HG02970 (cell line): Measurements from ENCODE around the gene NOVA1.
"Not testable (repeated sequence)": the region's sequence is repeated elsewhere in the genome, so short reads cannot be mapped to it uniquely, and the experiment has no call there.

ENCODE experiments used
- ATAC-seq: cut with Tn5 transposase; IDR thresholded peaks from one replicate; pipeline ENCODE4 v1.9.1; 2021; ENCODE audit warnings: mild to moderate bottlenecking, moderate library complexity, moderate number of reproducible peaks; ENCODE audit not compliant: unreplicated experiment, low FRiP score

NOVA1 gene

DNA sequence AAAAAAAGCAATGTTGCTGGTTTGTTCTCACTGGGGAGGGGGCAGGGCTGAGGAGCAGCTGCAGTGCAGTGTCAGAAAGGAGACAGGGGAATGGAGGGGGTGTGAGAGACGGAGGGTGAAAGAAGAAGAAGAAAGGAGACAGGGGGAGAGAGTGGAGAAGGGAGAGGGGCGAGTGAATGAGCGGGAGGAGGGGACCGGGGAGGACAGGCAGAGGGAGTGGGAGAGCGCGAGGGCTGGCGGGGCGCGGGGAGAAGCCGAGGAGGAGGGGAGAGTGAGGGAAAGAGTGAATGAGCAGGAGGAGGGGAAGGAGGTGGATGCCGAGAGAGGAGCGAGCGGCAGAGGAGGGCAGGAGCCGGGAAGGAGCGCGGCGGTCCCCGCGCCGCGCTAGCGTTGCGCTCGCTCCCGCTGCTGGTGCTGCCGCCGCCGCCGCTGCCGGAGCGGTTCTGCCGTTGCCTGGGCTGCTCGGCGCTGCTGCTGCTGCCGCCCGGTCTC lies at the start of gene NOVA1:
TSS of gene NOVA1 (minus strand) at position 445 of the 492 bp plus-strand sequence. CDS start 597 bp downstream, outside the sequence.
- ATAC-seq: no peak

DNA sequence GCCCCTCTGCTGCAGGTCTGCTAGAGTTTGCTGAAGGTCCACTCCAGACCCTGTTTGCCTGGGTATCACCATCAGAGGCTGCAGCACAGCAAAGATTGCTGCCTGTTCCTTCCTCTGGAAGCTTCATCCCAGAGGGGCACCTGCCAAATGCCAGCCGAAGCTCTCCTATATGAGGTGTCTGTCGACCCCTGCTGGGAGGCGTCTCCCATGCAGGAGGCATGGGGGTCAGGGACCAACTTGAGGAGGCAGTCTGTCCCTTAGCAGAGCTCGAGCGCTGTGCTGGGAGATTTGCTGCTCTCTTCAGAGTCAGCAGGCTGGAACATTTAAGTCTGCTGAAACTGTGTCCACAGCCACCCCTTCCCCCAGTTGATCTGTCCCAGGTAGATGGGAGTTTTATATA lies 47.2 kb upstream of the NOVA1 start:
- ATAC-seq: not testable (repeated sequence)

DNA sequence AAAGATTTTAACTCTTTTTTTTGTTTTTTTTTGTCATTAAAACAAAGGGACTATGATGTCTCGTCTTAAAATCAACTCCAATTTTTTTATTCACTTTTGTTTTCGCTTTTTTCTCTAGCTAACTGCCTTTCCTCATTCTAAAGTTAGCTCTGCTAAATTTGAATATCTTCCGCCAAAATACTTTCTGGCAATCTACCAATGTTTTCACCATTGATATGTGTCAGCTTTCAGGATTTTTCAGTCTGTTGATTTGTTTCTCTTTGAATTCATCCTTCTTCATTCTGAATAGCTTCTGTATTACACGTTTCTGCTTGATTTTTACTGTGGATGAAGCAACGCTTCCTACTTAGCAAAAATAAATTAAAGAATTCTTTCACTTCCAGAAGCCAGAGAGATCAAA lies 38.7 kb upstream of the NOVA1 start:
- ATAC-seq: no peak

- not testable (repeated sequence) for ATAC-seq
These were observed 37.1 kb upstream of the NOVA1 start for GRCh38 chr14:26634946-26635345.

DNA sequence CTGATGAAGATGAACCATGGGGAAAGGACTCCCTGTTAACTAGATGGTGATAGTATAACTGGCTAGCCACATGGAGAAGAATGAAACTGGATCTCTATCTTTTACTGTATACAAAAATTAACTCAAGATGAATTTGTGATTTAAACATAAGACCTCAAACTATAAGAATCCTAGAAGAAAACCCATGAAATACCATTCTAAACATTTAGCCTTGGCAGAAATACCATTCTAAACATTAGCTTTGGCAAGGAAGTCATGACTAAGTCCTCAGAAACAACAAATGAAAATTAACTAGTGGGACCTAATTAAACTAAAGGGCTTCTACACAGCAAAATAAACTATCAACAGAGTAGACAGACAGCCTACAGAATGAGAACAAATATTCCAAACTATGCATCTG lies 28.4 kb upstream of the NOVA1 start:
- ATAC-seq: no peak

- no peak for ATAC-seq
These were observed 24.8 kb upstream of the NOVA1 start for GRCh38 chr14:26622611-26623010.

DNA sequence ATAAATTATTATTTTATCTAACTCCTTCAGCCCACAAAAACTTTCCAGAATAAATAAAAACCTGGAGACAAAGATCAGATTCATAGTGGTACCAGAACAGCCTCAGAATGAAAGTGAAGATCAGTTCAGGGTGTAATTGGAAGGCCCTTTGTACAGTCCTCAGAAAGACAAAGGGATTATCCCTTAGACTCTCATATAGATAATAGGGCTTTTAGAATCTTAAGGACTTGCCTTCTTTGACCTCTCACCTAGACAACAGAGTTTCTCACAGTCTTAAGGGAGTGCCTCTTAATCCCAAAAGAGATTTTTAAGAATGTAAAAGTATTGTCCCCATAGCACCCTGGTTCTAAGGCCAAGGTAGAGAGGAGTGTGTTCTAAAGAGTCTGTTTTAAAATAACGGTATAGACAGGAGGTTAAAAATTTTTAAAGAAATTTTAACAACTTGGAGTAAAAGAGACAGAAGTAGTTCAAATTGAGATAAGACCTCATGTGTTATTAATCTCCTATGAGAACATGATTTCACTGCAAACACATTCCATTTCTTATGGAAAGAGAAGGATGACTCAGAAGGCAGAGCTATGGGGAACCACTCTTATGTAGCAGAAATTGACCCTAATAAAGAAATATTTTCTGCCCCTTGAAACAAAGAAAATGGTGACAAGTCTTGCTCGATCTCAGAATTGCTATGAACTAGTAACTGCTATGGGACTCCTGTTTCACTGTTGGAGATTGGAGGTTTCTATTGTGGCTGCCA lies 24.2 kb upstream of the NOVA1 start:
- ATAC-seq: no peak

GRCh38 chr14:26621364-26621763 lies 23.5 kb upstream of the NOVA1 start:
- ATAC-seq: no peak

DNA sequence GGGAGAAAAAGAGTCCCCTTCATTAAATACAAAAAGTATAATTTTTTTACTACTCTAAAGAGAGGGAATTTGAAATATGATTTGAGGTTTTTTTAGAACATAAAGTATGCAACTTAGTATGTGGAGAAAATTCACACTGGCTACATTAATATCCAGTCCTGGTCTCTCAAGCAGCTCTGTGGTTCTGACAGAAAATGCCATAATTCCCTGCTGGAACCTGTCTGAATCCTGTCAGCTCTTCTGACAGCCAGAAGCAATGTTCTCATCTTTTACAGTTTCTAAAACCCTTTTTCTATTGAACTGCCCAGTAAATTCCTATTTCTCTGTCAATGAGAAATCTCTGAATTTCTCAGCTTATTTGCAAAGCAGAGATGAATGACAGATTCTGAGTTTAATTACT lies 13.4 kb upstream of the NOVA1 start:
- ATAC-seq: no peak

DNA sequence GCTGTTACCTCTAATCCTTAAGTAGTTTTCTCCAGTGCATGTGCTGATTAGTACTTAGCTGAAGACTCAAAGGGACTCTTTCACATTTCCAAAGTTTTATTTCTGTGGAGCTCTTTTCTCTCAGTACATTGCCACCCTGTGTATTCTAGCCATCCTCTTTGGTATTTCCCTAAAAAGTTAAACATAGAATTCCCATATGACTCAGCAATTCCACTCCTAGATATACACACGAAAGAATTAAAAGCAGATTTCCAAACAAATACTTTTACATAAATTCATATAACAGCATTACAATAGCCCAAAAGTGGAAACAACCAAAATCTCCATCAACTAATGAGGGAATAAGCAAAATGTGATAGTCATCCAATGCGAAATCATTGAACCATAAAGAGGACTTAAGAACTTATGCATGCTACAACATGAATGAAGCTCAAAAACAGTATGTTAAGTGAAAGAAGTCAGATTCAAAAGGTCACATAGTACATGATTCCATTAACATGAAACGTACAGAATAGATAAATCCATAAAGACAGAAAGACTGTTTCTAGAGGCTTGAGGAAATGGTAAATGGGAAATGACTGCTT lies 9.0 kb upstream of the NOVA1 start:
- no peak for ATAC-seq

GRCh38 chr14:26605602-26606001 lies 7.8 kb upstream of the NOVA1 start:
- ATAC-seq: no peak

DNA sequence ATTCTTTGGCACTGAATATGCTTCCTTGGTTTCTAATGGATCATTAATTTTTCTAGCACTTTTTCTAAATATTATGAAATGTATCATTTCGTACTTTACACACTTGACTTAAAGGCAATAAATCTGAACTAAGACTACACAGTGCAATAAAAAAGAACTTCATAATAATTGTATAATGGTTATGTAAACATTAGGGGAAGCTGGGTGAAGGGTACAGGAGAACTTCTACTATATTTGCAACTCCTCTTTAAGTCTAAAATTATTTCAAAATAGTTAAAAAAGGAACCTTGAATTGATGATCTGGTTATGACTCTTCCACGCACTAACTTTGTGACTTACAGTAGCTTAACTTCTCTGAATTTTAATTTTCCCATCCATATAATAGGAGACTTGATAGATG lies 5.1 kb upstream of the NOVA1 start:
- ATAC-seq: no peak

- ATAC-seq: no peak
These were observed 4.0 kb upstream of the NOVA1 start for GRCh38 chr14:26601856-26602255.

DNA sequence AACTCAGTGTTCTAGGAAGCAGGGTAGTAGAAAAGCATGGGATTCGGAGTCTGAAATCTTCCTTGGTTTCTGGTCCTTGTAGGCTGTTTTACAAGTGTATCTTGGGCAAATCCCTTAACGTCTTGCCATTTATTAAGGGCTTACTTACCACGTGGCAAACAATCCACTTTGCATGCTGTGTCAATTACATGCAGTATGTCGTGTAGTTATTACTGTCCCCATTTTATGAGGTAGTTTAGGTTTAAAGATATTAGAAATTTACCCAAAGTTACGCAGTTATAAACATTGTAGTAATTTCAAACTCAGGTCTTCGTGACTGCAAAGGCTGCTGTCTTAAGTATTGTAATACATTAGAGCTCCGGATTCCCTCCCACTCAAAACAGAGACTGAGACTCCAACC lies 1.5 kb upstream of the NOVA1 start:
- no peak for ATAC-seq

GRCh38 chr14:26598672-26599131 lies 869 bp upstream of the NOVA1 start:
- no peak for ATAC-seq

DNA sequence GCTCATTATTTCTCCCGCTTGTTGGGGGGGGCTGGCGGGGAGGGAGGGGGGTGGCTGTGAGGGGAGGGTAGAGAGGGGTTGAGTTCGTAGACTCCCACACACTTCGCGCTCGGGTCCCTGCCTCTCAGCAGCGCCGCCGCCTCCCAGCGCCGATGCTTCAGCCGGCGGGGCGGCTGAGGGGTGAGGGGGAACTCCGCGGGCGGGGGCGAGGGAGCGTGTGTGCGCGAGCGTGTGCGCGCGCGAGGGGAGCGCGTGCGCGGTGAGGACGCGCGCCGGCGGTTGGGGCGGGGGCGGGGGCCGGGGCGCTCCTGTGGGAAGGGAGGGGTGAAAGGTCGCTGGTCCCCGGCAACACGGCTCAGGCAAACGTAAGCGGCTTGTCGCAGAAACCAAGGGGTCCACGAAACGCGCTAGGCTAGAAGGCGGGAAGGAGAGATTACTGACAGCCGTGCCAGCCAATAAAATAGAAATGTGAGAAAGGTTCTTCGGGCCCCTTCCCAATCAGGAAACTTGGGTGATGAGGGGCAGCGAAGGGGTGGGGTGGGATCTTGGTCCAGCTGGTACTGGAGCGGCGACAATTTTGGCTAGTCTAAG lies 343 bp upstream of the NOVA1 start:
- ATAC-seq: no peak

GRCh38 chr14:26597071-26597588 lies 703 bp downstream of the NOVA1 start:
- no peak for ATAC-seq

DNA sequence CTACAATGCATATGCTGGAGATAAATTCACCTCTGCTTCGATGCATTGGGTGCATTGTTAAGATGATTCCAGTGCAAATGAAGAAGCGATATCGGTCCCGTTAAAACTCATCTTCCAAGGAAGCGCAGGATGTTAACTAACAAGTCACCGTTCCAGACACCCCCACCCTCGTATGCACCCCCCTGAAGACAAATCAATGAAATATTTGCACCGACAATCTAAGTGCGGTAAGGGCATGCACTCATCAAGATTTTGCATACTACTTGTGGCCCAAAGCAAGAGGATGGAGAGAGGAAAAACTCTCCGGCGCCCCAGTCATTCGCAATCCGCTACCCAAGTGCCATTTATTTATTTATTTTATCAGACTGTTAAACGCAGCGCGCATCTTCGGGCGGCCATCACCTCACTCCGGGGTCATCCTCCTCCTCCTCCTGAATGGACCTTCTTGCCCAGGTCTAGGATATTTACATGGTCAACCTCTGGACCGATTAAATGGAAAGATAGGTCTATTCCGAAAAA lies 1.2 kb downstream of the NOVA1 start:
- ATAC-seq: no peak

DNA sequence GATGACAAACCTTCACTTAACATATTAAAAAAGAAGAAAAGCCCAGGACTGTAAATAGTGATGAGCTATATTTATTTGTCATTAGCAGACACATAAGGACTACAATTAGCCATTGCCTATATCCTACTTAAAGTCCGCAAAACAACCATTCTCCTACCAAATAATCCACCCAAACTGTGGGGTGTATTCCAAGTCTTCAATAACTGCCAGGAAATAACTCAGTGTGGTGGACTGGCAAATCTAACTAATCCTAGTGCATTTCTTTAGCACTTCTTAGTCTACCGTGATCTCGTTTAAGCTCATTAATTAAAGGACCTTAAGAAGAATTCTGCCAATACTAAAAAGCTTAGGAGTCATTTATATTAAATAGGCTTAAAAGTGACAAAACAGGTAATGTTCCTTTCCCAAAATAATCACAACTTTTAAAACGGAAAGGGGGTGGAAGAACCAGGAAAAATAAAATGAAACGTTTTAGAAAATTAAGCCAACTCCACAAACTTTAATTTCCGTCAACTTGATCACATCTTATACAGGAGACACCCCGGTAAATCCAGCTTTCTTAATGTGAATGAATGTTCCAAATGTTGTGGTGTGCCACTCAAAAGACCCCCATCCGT lies 1.8 kb downstream of the NOVA1 start:
- no peak for ATAC-seq

DNA sequence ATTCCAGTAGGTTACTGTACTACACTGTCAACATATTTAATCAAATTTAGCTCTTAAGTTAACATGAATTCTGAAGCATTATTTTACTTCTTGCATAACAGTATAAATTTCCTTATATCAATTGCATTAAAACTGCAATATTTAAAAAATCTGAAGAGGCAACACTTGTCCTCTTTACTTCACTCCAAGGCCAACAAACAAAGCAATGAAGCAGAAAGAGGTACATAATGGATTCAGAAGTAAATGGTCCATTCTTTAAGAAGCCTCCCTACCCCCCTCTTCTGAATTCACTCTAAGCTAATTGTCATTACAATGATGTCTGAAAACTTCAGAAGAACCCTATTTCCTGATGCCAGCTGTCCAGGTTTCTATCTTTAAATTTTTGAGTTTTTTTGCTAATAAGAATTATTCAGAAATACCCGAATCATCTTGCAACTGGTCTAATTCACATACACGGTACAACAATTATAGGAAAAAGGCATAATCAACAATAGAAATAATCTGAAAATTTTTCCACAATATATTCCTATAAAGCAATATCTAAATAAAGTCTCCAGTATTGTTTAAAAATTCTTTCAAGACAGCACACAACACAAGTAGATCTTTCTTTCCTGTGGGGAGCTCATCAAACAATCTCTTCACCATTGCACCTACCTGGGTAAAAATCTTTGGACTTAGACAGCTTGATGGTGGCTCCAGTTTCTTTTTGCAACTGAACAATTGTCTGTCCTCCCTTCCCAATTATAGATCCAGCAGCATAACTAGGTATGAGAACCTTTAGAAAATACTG lies 2.9 kb downstream of the NOVA1 start:
- ATAC-seq: no peak
